Measurements from ENCODE around the gene CAB39L.

DNA sequence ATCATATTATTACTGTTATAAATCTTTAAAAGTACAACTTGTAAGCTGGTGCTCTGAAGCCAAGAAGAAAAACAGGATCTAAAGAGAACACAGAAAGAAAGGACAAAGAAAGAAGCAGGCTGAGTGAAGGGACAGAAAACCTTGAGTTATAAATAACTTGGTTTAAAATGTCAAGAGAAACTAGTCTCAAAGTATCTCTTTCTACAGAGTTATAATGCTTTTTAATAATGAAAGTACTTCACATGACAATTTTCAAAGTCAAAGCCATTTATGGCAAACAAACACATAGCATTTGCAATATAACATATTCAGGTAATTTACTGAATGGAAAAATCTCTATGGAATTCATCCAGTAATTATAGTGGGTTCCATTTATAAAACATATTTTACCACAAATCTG is 33.4 kb downstream of the CAB39L start:
- TF ChIP-seq EP300 (conservative IDR thresholded peaks at IDR 0.05; ENCODE audit: poor library complexity, severe bottlenecking): no peak
- TF ChIP-seq, protein P1, sequence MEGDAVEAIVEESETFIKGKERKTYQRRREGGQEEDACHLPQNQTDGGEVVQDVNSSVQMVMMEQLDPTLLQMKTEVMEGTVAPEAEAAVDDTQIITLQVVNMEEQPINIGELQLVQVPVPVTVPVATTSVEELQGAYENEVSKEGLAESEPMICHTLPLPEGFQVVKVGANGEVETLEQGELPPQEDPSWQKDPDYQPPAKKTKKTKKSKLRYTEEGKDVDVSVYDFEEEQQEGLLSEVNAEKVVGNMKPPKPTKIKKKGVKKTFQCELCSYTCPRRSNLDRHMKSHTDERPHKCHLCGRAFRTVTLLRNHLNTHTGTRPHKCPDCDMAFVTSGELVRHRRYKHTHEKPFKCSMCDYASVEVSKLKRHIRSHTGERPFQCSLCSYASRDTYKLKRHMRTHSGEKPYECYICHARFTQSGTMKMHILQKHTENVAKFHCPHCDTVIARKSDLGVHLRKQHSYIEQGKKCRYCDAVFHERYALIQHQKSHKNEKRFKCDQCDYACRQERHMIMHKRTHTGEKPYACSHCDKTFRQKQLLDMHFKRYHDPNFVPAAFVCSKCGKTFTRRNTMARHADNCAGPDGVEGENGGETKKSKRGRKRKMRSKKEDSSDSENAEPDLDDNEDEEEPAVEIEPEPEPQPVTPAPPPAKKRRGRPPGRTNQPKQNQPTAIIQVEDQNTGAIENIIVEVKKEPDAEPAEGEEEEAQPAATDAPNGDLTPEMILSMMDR (IDR thresholded peaks at IDR 0.05; ENCODE audit: poor library complexity, severe bottlenecking): no peak
